ENCODE results near the gene CLUH.
"Not testable (repeated sequence)": the region's sequence is repeated elsewhere in the genome, so short reads cannot be mapped to it uniquely, and the experiment has no call there.

The CLUH gene

GRCh38 chr17:2687074-2687418, 24.5 kb downstream of the CLUH start:
- no peak for DNase-seq (ENCODE audit: low read depth in 2 of 2)

GRCh38 chr17:2685696-2686095, 25.9 kb downstream of the CLUH start:
- no peak for DNase-seq (ENCODE audit: low read depth in 2 of 2)

GRCh38 chr17:2684549-2684948, 27.0 kb downstream of the CLUH start:
- DNase-seq (ENCODE audit: low read depth in 2 of 2): no peak

GRCh38 chr17:2683912-2684311, 27.7 kb downstream of the CLUH start:
- DNase-seq (ENCODE audit: low read depth in 2 of 2): no peak

GRCh38 chr17:2682176-2682938, 29.2 kb downstream of the CLUH start:
- DNase-seq (ENCODE audit: low read depth in 2 of 2): no peak

- DNase-seq (ENCODE audit: low read depth in 2 of 2): no peak
Measured at GRCh38 chr17:2681650-2682049, 29.9 kb downstream of the CLUH start.

GRCh38 chr17:2680961-2681360, 30.6 kb downstream of the CLUH start:
- DNase-seq (ENCODE audit: low read depth in 2 of 2): no peak

- not testable (repeated sequence) for DNase-seq (ENCODE audit: low read depth in 2 of 2)
Measured at GRCh38 chr17:2679247-2679646, 32.3 kb downstream of the CLUH start.

GRCh38 chr17:2672026-2672425, 39.5 kb downstream of the CLUH start:
- DNase-seq (ENCODE audit: low read depth in 2 of 2): no peak

- DNase-seq (ENCODE audit: low read depth in 2 of 2): not testable (repeated sequence)
Measured at GRCh38 chr17:2660410-2660809, 51.2 kb downstream of the CLUH start.

- DNase-seq (ENCODE audit: low read depth in 2 of 2): not testable (repeated sequence)
Measured at GRCh38 chr17:2659337-2659736, 52.2 kb downstream of the CLUH start.

GRCh38 chr17:2656283-2656682, 55.3 kb downstream of the CLUH start:
- no peak for DNase-seq (ENCODE audit: low read depth in 2 of 2)

- DNase-seq (ENCODE audit: low read depth in 2 of 2): no peak
Measured at GRCh38 chr17:2655546-2655945, 56.0 kb downstream of the CLUH start.

GRCh38 chr17:2652911-2653310, 58.7 kb downstream of the CLUH start:
- not testable (repeated sequence) for DNase-seq (ENCODE audit: low read depth in 2 of 2)

- DNase-seq (ENCODE audit: low read depth in 2 of 2): no peak
Measured at GRCh38 chr17:2649191-2649590, 62.4 kb downstream of the CLUH start.

- DNase-seq (ENCODE audit: low read depth in 2 of 2): no peak
Measured at GRCh38 chr17:2647957-2648356, 63.6 kb downstream of the CLUH start.

- DNase-seq (ENCODE audit: low read depth in 2 of 2): no peak
Measured at GRCh38 chr17:2644971-2645370, 66.6 kb downstream of the CLUH start.

All from stimulated activated CD8-positive, alpha-beta memory T cell treated with anti-CD3 and anti-CD28 coated beads, Interleukin-15, amount 100 ng/mL, for 48 hours (primary cell).